A549 treated with GW870086 at 1 μM for 4 hours (cell line): ENCODE measurements around the gene CPN2. TPM values are rescaled to one million over a fixed set of nuclear protein-coding genes. Genes with fewer than 3 reads are reported as not detected.

Source experiments
- total RNA-seq: library from RNA; stranded (reverse); fragments of 200-300 nt; extraction: Qiagen RNA extraction; gene quantifications from 5 replicates; pipeline ENCODE4 v1.2.3, GENCODE V29; 2022; ENCODE audit warnings: low read depth

The CPN2 gene
- total RNA-seq: not detected in 5 replicates

GRCh38 chr3:194351080-194351672 lies at the start of gene CPN2:
CPN2 (minus strand) TSS chr3:194351328; CDS start chr3:194342702, 8,626 bp downstream.

GRCh38 chr3:194399166-194399565 lies 48.0 kb upstream of the CPN2 start, which contains the start of gene GP5:
GP5 (minus strand) TSS chr3:194399266; CDS start chr3:194398282, 984 bp downstream.

GRCh38 chr3:194369522-194370279 lies 18.6 kb upstream of the CPN2 start, which contains the start of gene LRRC15:
LRRC15 (minus strand) TSS chr3:194369743; CDS start chr3:194361043, 8,700 bp downstream.

Other genes starting within 250 kb of the CPN2 start
- 10.7 to 13.9 TPM (median 12.7 TPM) in 5 replicates for gene HES1, start 215.2 kb downstream of the CPN2 start, total RNA-seq
- gene LRRC15, start 18.4 kb upstream of the CPN2 start, total RNA-seq: 0.20 to 0.29 TPM (median 0.21 TPM) in 5 replicates
- 0.03 TPM in 1 of 5 replicates, not detected in the others for gene GP5, start 47.9 kb upstream of the CPN2 start, total RNA-seq
- 19.7 to 40.3 TPM (median 34.3 TPM) in 5 replicates for gene ATP13A3, start 135.7 kb upstream of the CPN2 start, total RNA-seq